ENCODE measurements around the gene LMCD1.

GRCh38 chr3:8579096-8579495 is 77.5 kb downstream of the LMCD1 start:
- TF ChIP-seq BCL11A (IDR thresholded peaks at IDR 0.05; ENCODE audit: low read depth in 2 of 2, low read length in 2 of 2) (no peak), EZH2 (IDR thresholded peaks at IDR 0.05; ENCODE audit: low read depth, low read length, severe bottlenecking) (no peak), RXRA (IDR thresholded peaks at IDR 0.05; ENCODE audit: insufficient read depth, low read depth, low read length) (no peak), SP1 (IDR thresholded peaks at IDR 0.05; ENCODE audit: low read depth, low read length) (no peak), GTF2F1 (IDR thresholded peaks at IDR 0.05; ENCODE audit: borderline replicate concordance, low read depth, low read length) (no peak), EGR1 (IDR thresholded peaks at IDR 0.05; ENCODE audit: borderline replicate concordance, low read depth, low read length) (no peak), USF2 (IDR thresholded peaks at IDR 0.05; ENCODE audit: low read length) (no peak)
- TF ChIP-seq, protein P1, sequence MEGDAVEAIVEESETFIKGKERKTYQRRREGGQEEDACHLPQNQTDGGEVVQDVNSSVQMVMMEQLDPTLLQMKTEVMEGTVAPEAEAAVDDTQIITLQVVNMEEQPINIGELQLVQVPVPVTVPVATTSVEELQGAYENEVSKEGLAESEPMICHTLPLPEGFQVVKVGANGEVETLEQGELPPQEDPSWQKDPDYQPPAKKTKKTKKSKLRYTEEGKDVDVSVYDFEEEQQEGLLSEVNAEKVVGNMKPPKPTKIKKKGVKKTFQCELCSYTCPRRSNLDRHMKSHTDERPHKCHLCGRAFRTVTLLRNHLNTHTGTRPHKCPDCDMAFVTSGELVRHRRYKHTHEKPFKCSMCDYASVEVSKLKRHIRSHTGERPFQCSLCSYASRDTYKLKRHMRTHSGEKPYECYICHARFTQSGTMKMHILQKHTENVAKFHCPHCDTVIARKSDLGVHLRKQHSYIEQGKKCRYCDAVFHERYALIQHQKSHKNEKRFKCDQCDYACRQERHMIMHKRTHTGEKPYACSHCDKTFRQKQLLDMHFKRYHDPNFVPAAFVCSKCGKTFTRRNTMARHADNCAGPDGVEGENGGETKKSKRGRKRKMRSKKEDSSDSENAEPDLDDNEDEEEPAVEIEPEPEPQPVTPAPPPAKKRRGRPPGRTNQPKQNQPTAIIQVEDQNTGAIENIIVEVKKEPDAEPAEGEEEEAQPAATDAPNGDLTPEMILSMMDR (IDR thresholded peaks at IDR 0.05; ENCODE audit: control extremely low read depth in 1 of 3, insufficient read depth in 1 of 3, low read depth in 1 of 3, low read length in 3 of 3) = no peak

Measured in H1 (cell line).